Measurements from ENCODE around the gene CPXM1. TPM values are rescaled to one million over a fixed set of nuclear protein-coding genes. Genes with fewer than 3 reads are reported as not detected.
"Not testable (repeated sequence)": the region's sequence is repeated elsewhere in the genome, so short reads cannot be mapped to it uniquely, and the experiment has no call there.

CPXM1 gene
- total RNA-seq, 2 donors from 2014 or later: 7.4 to 35.5 TPM

DNA sequence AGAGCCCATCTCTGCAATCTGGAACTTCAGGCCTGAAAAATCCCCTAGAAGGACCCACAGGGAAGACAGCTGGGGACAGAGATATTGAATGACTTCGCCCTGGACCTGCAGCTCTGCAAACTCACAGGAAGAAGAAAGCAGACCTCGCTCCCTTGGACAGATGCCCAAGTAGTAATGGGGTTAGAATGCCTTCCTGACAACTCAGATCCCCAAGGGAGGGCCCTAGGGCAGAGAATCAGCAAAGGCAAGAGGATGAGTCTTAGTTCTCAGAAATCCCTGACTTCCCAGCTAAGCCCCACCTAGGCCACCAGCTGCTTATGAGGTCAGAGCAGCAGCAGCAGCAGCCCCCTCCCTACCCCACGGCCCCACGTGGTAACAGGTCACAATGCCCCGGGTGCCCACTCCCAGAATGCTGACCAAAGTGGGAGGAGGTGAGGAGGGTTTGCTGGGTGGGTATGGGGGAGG, 14.2 kb upstream of the CPXM1 start, which contains the start of gene C20orf141:
TSS of gene C20orf141 (plus strand) at position 401 of the 465 bp plus-strand sequence. CDS start 198 bp downstream, outside the sequence.
- Histone ChIP-seq H3K9me3 (no peaks in the 10 kb centered on the region), H3K36me3 (no peaks in the 10 kb centered on the region), H3K4me3 (no peak within 1 kb of the TSS), H3K27ac (no peak within 1 kb of the TSS), H3K27me3 (replicated peaks; ENCODE audit: insufficient read depth) (no peaks in the 10 kb centered on the region), H3K4me1 (replicated peaks) (no peaks in the 10 kb centered on the region)
- no peak for DNase-seq (ENCODE audit: low spot score)
- 26% methylated on average over 5 of the region's 5 CpGs for WGBS
- intact Hi-C loops (cut with DNase I): no loop called here
- TF ChIP-seq POLR2AphosphoS5 (IDR thresholded peaks at IDR 0.05): no peak

- no peak for TF ChIP-seq CTCF (IDR thresholded peaks at IDR 0.05)
- TF ChIP-seq POLR2AphosphoS5 (IDR thresholded peaks at IDR 0.05): no peak
- TF ChIP-seq POLR2A (IDR thresholded peaks at IDR 0.05): no peak
- Histone ChIP-seq H3K4me1 (replicated peaks) (no peaks in the 10 kb centered on the region), H3K4me3 (no peak overlapping the region), H3K9me3 (no peaks in the 10 kb centered on the region), H3K36me3 (no peaks in the 10 kb centered on the region), H3K27ac (no peak overlapping the region), H3K27me3 (replicated peaks; ENCODE audit: insufficient read depth) (no peaks in the 10 kb centered on the region)
- WGBS: 95% methylated on average over 1 of the region's 1 CpG
- DNase-seq (ENCODE audit: low spot score): no peak
- intact Hi-C loops (cut with DNase I): no loop called here
These were observed 13.6 kb upstream of the CPXM1 start for GRCh38 chr20:2814076-2814475.

DNA sequence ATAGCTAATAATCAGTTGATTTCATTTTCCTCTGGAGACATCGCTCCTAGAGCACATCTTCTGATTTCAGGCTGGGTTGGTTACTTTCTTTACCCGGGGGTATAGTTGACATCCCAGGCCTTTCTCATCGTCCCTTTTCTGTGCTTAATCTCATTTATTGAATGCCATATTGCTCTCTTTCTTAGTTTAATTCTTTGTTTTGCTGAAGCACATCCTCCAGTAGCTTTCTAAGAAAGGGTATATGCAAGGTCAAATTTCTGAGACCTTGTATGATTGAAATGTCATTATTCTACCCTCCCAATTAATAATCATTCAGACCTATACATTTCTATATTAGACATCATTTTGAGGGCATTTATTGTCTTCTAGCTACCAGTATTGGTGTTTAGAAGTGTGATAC, 11.8 kb upstream of the CPXM1 start:
- no peaks in the 10 kb centered on the region for H3K4me1 ChIP-seq (replicated peaks)
- no peak for DNase-seq (ENCODE audit: low spot score)
- no peaks in the 10 kb centered on the region for H3K27me3 ChIP-seq (replicated peaks; ENCODE audit: insufficient read depth)
- TF ChIP-seq POLR2A (IDR thresholded peaks at IDR 0.05): no peak
- no peak for TF ChIP-seq POLR2AphosphoS5 (IDR thresholded peaks at IDR 0.05)
- TF ChIP-seq CTCF (IDR thresholded peaks at IDR 0.05): no peak
- 95% methylated on average over 3 of the region's 3 CpGs for WGBS
- H3K9me3 ChIP-seq: no peaks in the 10 kb centered on the region
- H3K4me3 ChIP-seq: no peak overlapping the region
- H3K27ac ChIP-seq: no peak overlapping the region
- intact Hi-C loops (cut with DNase I): no loop called here
- no peaks in the 10 kb centered on the region for H3K36me3 ChIP-seq

- H3K4me1 ChIP-seq (replicated peaks): no peaks in the 10 kb centered on the region
- no peak for DNase-seq (ENCODE audit: low spot score)
- no peaks in the 10 kb centered on the region for H3K9me3 ChIP-seq
- intact Hi-C loops (cut with DNase I): no loop called here
- no peaks in the 10 kb centered on the region for H3K36me3 ChIP-seq
- 92% methylated on average over 10 of the region's 10 CpGs for WGBS
- no peak overlapping the region for H3K27ac ChIP-seq
- H3K27me3 ChIP-seq (replicated peaks; ENCODE audit: insufficient read depth): no peaks in the 10 kb centered on the region
- TF ChIP-seq CTCF (IDR thresholded peaks at IDR 0.05) (no peak), POLR2A (IDR thresholded peaks at IDR 0.05) (no peak), POLR2AphosphoS5 (IDR thresholded peaks at IDR 0.05) (no peak)
- H3K4me3 ChIP-seq: no peak overlapping the region
These were observed 9.3 kb upstream of the CPXM1 start for GRCh38 chr20:2809690-2810089.

- 90% methylated on average over 9 of the region's 9 CpGs for WGBS
- H3K4me3 ChIP-seq; DNase-seq (ENCODE audit: low spot score); H3K9me3 ChIP-seq; H3K36me3 ChIP-seq; H3K4me1 ChIP-seq (replicated peaks); H3K27ac ChIP-seq; H3K27me3 ChIP-seq (replicated peaks; ENCODE audit: insufficient read depth); intact Hi-C loops (cut with DNase I): not testable (repeated sequence)
These were observed 7.5 kb upstream of the CPXM1 start for GRCh38 chr20:2807929-2808328.

DNA sequence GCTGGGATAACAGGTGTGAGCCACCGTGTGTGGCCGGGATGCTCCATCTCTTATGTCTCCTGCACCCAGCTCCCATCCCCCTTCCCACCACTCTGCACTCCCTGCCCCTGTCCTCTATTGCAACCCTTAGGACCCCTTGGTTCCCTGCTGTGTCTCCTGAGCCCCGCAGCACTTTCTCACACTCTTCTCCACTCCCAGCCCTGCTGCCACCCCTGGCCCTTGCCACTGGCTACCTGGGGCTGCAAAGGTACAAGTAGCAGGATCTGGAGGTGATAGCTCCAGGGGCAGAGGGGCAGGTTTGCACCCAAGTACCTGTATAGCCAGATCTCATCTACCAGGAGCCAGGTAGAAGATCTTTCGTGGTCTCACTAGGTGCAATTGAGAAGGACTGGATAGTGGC, 6.6 kb upstream of the CPXM1 start:
- TF ChIP-seq POLR2AphosphoS5 (IDR thresholded peaks at IDR 0.05) (no peak), CTCF (IDR thresholded peaks at IDR 0.05) (no peak), POLR2A (IDR thresholded peaks at IDR 0.05) (no peak)
- Histone ChIP-seq H3K27ac (no peak overlapping the region), H3K4me3 (no peak overlapping the region), H3K36me3 (no peaks in the 10 kb centered on the region), H3K9me3 (no peaks in the 10 kb centered on the region), H3K27me3 (replicated peaks; ENCODE audit: insufficient read depth) (no peaks in the 10 kb centered on the region), H3K4me1 (replicated peaks) (no peaks in the 10 kb centered on the region)
- intact Hi-C loops (cut with DNase I): no loop called here
- WGBS: 89% methylated on average over 4 of the region's 4 CpGs
- no peak for DNase-seq (ENCODE audit: low spot score)

Data from prostate gland (tissue), 2 donors.